B cell (primary cell): Measurements from ENCODE around the gene PCOLCE2.

Source experiments
- EZH2 ChIP-seq: IDR thresholded peaks from 2 replicates; pipeline ENCODE4 v1.6.1; 2012; ENCODE audit warnings: borderline replicate concordance, low read depth, mild to moderate bottlenecking, moderate library complexity, low read length; ENCODE audit not compliant: insufficient read depth, poor library complexity, severe bottlenecking
- TF ChIP-seq, protein P1 (sequence below): fragments of 200-600 bp; IDR thresholded peaks from one replicate; pipeline ENCODE4 v1.8.0; 2022; ENCODE audit warnings: antibody characterized with exemption, mild to moderate bottlenecking

DNA sequence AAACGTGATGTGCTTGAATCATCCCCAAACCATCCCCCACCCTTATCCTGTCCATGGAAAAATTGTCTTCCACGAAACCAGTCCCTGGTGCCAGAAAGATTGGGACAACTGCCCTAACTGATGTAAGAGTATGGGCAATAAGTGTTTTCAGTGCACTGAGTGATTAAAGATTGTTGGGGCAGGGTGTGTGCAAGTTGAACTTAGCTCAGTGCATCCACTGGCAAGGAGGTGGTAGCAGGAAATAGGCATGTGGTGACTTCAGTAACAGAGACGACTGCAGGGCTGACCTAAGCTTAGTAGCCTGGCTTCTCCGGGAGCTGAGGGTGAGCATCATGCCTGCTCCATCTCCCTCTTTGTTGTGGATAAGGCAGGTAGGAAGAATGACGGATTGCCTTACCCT is 47.1 kb upstream of the PCOLCE2 start:
- TF ChIP-seq, protein P1, sequence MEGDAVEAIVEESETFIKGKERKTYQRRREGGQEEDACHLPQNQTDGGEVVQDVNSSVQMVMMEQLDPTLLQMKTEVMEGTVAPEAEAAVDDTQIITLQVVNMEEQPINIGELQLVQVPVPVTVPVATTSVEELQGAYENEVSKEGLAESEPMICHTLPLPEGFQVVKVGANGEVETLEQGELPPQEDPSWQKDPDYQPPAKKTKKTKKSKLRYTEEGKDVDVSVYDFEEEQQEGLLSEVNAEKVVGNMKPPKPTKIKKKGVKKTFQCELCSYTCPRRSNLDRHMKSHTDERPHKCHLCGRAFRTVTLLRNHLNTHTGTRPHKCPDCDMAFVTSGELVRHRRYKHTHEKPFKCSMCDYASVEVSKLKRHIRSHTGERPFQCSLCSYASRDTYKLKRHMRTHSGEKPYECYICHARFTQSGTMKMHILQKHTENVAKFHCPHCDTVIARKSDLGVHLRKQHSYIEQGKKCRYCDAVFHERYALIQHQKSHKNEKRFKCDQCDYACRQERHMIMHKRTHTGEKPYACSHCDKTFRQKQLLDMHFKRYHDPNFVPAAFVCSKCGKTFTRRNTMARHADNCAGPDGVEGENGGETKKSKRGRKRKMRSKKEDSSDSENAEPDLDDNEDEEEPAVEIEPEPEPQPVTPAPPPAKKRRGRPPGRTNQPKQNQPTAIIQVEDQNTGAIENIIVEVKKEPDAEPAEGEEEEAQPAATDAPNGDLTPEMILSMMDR, result no peak
- TF ChIP-seq EZH2, result no peak
